Measurements from ENCODE around the gene ZNF385B. TPM values are rescaled to one million over a fixed set of nuclear protein-coding genes. Genes with fewer than 3 reads are reported as not detected.

ZNF385B gene
- total RNA-seq, 1 experiment from 2014 or later = 2.2 TPM

GRCh38 chr2:179695486-179695885 is 165.9 kb downstream of the ZNF385B start (continued):
- no peak for TF ChIP-seq GTF2I (CRISPR knock-in tag; conservative IDR thresholded peaks at IDR 0.05)
- TF ChIP-seq FOXK1 (CRISPR knock-in tag; IDR thresholded peaks at IDR 0.05) = no peak
- TF ChIP-seq, protein P1, sequence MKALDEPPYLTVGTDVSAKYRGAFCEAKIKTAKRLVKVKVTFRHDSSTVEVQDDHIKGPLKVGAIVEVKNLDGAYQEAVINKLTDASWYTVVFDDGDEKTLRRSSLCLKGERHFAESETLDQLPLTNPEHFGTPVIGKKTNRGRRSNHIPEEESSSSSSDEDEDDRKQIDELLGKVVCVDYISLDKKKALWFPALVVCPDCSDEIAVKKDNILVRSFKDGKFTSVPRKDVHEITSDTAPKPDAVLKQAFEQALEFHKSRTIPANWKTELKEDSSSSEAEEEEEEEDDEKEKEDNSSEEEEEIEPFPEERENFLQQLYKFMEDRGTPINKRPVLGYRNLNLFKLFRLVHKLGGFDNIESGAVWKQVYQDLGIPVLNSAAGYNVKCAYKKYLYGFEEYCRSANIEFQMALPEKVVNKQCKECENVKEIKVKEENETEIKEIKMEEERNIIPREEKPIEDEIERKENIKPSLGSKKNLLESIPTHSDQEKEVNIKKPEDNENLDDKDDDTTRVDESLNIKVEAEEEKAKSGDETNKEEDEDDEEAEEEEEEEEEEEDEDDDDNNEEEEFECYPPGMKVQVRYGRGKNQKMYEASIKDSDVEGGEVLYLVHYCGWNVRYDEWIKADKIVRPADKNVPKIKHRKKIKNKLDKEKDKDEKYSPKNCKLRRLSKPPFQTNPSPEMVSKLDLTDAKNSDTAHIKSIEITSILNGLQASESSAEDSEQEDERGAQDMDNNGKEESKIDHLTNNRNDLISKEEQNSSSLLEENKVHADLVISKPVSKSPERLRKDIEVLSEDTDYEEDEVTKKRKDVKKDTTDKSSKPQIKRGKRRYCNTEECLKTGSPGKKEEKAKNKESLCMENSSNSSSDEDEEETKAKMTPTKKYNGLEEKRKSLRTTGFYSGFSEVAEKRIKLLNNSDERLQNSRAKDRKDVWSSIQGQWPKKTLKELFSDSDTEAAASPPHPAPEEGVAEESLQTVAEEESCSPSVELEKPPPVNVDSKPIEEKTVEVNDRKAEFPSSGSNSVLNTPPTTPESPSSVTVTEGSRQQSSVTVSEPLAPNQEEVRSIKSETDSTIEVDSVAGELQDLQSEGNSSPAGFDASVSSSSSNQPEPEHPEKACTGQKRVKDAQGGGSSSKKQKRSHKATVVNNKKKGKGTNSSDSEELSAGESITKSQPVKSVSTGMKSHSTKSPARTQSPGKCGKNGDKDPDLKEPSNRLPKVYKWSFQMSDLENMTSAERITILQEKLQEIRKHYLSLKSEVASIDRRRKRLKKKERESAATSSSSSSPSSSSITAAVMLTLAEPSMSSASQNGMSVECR (CRISPR knock-in tag; IDR thresholded peaks at IDR 0.05; ENCODE audit: borderline replicate concordance) = no peak
- TF ChIP-seq NFATC4 (CRISPR knock-in tag; IDR thresholded peaks at IDR 0.05) = no peak
- TF ChIP-seq, protein P2, sequence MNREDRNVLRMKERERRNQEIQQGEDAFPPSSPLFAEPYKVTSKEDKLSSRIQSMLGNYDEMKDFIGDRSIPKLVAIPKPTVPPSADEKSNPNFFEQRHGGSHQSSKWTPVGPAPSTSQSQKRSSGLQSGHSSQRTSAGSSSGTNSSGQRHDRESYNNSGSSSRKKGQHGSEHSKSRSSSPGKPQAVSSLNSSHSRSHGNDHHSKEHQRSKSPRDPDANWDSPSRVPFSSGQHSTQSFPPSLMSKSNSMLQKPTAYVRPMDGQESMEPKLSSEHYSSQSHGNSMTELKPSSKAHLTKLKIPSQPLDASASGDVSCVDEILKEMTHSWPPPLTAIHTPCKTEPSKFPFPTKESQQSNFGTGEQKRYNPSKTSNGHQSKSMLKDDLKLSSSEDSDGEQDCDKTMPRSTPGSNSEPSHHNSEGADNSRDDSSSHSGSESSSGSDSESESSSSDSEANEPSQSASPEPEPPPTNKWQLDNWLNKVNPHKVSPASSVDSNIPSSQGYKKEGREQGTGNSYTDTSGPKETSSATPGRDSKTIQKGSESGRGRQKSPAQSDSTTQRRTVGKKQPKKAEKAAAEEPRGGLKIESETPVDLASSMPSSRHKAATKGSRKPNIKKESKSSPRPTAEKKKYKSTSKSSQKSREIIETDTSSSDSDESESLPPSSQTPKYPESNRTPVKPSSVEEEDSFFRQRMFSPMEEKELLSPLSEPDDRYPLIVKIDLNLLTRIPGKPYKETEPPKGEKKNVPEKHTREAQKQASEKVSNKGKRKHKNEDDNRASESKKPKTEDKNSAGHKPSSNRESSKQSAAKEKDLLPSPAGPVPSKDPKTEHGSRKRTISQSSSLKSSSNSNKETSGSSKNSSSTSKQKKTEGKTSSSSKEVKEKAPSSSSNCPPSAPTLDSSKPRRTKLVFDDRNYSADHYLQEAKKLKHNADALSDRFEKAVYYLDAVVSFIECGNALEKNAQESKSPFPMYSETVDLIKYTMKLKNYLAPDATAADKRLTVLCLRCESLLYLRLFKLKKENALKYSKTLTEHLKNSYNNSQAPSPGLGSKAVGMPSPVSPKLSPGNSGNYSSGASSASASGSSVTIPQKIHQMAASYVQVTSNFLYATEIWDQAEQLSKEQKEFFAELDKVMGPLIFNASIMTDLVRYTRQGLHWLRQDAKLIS (CRISPR knock-in tag; IDR thresholded peaks at IDR 0.05; ENCODE audit: borderline replicate concordance) = no peak
- no peak for TF ChIP-seq CDX4 (CRISPR knock-in tag; IDR thresholded peaks at IDR 0.05; ENCODE audit: borderline replicate concordance)

DNA sequence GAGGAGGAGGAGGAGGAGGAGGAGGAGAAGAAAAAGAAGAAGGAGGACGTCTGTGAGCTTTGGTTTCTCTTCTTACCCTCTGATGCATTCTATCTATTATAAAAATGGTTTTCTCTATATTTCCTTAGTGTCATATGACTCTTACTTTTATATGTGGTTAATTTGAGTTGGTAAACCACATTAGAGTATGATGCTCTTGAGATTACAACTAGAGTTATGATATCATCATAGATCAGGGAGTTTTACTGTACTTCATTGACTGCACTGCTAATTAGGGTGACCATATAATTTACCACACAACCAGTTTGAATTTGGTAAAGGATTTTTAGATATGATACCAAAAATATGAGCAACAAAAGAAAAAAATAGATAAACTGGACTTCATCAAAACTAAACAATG is 166.4 kb downstream of the ZNF385B start:
- Mint-ChIP-seq H3K4me3 (no peak overlapping the region), H3K9me3 (peaks cover 5% of the 10 kb centered on the region), H3K27me3 (ENCODE audit: low read depth) (no peaks in the 10 kb centered on the region), H3K4me1 (peaks cover 5% of the 10 kb centered on the region; the same call in 1 of the 2 replicates), H3K27ac (no peak overlapping the region), H3K36me3 (no peaks in the 10 kb centered on the region)
- ATAC-seq (no peak), DNase-seq (ENCODE audit: low spot score) (no peak)
- POLR2A ChIA-PET = no interaction called here
- CTCF ChIA-PET = no interaction called here
- TF ChIP-seq NFYB (CRISPR knock-in tag; conservative IDR thresholded peaks at IDR 0.05; ENCODE audit: low read depth) (no peak), CTCF (IDR thresholded peaks at IDR 0.05) (no peak), GTF2I (CRISPR knock-in tag; conservative IDR thresholded peaks at IDR 0.05) (no peak), NFE2L1 (CRISPR knock-in tag; IDR thresholded peaks at IDR 0.05) (no peak), USF1 (CRISPR knock-in tag; IDR thresholded peaks at IDR 0.05) (no peak)
- TF ChIP-seq, protein P1 (CRISPR knock-in tag; IDR thresholded peaks at IDR 0.05; ENCODE audit: borderline replicate concordance) = no peak
- TF ChIP-seq, protein P3, sequence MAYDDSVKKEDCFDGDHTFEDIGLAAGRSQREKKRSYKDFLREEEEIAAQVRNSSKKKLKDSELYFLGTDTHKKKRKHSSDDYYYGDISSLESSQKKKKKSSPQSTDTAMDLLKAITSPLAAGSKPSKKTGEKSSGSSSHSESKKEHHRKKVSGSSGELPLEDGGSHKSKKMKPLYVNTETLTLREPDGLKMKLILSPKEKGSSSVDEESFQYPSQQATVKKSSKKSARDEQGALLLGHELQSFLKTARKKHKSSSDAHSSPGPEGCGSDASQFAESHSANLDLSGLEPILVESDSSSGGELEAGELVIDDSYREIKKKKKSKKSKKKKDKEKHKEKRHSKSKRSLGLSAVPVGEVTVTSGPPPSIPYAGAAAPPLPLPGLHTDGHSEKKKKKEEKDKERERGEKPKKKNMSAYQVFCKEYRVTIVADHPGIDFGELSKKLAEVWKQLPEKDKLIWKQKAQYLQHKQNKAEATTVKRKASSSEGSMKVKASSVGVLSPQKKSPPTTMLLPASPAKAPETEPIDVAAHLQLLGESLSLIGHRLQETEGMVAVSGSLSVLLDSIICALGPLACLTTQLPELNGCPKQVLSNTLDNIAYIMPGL (CRISPR knock-in tag; IDR thresholded peaks at IDR 0.05) = no peak
- TF ChIP-seq, protein P2 (CRISPR knock-in tag; IDR thresholded peaks at IDR 0.05; ENCODE audit: borderline replicate concordance) = no peak
